Measurements from ENCODE around the gene TNS3.

Gene TNS3

GRCh38 chr7:47435889-47436312 lies 146.0 kb downstream of the TNS3 start:
- H3K4me3 ChIP-seq (replicated peaks; ENCODE audit: insufficient read depth, low read length), result no peak overlapping the region
- peak; percentile 13 to 15 for DNase-seq (ENCODE audit: low read depth in 1 of 2, low spot score in 1 of 2)
- no peak for TF ChIP-seq SPI1 (IDR thresholded peaks at IDR 0.05; ENCODE audit: borderline replicate concordance, low read depth)
- TF ChIP-seq CTCF (IDR thresholded peaks at IDR 0.05; ENCODE audit: insufficient read depth, low read length), result peak; percentile 43
- no peaks in the 10 kb centered on the region for H3K27me3 ChIP-seq (ENCODE audit: insufficient read depth, poor library complexity, severe bottlenecking)
- H3K27ac ChIP-seq (replicated peaks), result no peak overlapping the region

GRCh38 chr7:47433564-47433895 lies 148.4 kb downstream of the TNS3 start:
- no peak for DNase-seq (ENCODE audit: low read depth in 1 of 2, low spot score in 1 of 2)
- TF ChIP-seq CTCF (IDR thresholded peaks at IDR 0.05; ENCODE audit: insufficient read depth, low read length) (no peak), POLR2AphosphoS5 (IDR thresholded peaks at IDR 0.05; ENCODE audit: low read depth) (no peak), SPI1 (IDR thresholded peaks at IDR 0.05; ENCODE audit: borderline replicate concordance, low read depth) (no peak)
- Histone ChIP-seq H3K27me3 (ENCODE audit: insufficient read depth, poor library complexity, severe bottlenecking) (no peaks in the 10 kb centered on the region), H3K4me3 (replicated peaks; ENCODE audit: insufficient read depth, low read length) (no peak overlapping the region), H3K27ac (replicated peaks) (no peak overlapping the region)

- Histone ChIP-seq H3K27me3 (ENCODE audit: insufficient read depth, poor library complexity, severe bottlenecking) (no peaks in the 10 kb centered on the region), H3K27ac (replicated peaks) (no peak overlapping the region), H3K4me3 (replicated peaks; ENCODE audit: insufficient read depth, low read length) (no peak overlapping the region)
- no peak for DNase-seq (ENCODE audit: low read depth in 1 of 2, low spot score in 1 of 2)
- TF ChIP-seq GABPA (IDR thresholded peaks at IDR 0.05; ENCODE audit: low read depth) (no peak), CTCF (IDR thresholded peaks at IDR 0.05; ENCODE audit: insufficient read depth, low read length) (no peak), SPI1 (IDR thresholded peaks at IDR 0.05; ENCODE audit: borderline replicate concordance, low read depth) (no peak), REST (IDR thresholded peaks at IDR 0.05; ENCODE audit: insufficient replicate concordance, low read depth) (no peak), POLR2AphosphoS5 (IDR thresholded peaks at IDR 0.05; ENCODE audit: low read depth) (no peak)
Measured at GRCh38 chr7:47432671-47433563, 149.0 kb downstream of the TNS3 start.

- Histone ChIP-seq H3K4me3 (replicated peaks; ENCODE audit: insufficient read depth, low read length) (no peak overlapping the region), H3K27ac (replicated peaks) (no peak overlapping the region), H3K27me3 (ENCODE audit: insufficient read depth, poor library complexity, severe bottlenecking) (no peaks in the 10 kb centered on the region)
- no peak for DNase-seq (ENCODE audit: low read depth in 1 of 2, low spot score in 1 of 2)
- no peak for TF ChIP-seq GABPA (IDR thresholded peaks at IDR 0.05; ENCODE audit: low read depth)
- no peak for TF ChIP-seq REST (IDR thresholded peaks at IDR 0.05; ENCODE audit: insufficient replicate concordance, low read depth)
- TF ChIP-seq POLR2AphosphoS5 (IDR thresholded peaks at IDR 0.05; ENCODE audit: low read depth), result no peak
- TF ChIP-seq SPI1 (IDR thresholded peaks at IDR 0.05; ENCODE audit: borderline replicate concordance, low read depth), result no peak
- no peak for TF ChIP-seq CTCF (IDR thresholded peaks at IDR 0.05; ENCODE audit: insufficient read depth, low read length)
Measured at GRCh38 chr7:47430422-47430821, 151.5 kb downstream of the TNS3 start.

All from HL-60 (cell line).